ENCODE measurements around the gene COL1A2. TPM values are rescaled to one million over a fixed set of nuclear protein-coding genes. Genes with fewer than 3 reads are reported as not detected.

COL1A2 gene
- 11,901 to 12,433 TPM (median 12,302 TPM) in 3 replicates for total RNA-seq
- long read RNA-seq, transcript COL1A2-203 (4 exons, 1,123 nt) = major isoform, 48 of 43,563 reads
- long read RNA-seq, partial matches to known transcripts = 40,371 of 43,563 reads
- long read RNA-seq, other reads (novel, unspliced or antisense) = 3,144 of 43,563 reads

- Mint-ChIP-seq H3K27me3 (ENCODE audit: low read depth) (no peaks in the 10 kb centered on the region), H3K27ac (ENCODE audit: unreplicated experiment) (peak within 1 kb of the TSS; percentile 100)
- DNase-seq (ENCODE audit: low spot score) = peak; percentile 99
Measured at GRCh38 chr7:94394437-94395140, at the start of gene COL1A2. TSS of gene COL1A2 (plus strand) at chr7:94394895. CDS start at chr7:94395032, 137 bp downstream.

GRCh38 chr7:94345907-94346306 is 48.8 kb upstream of the COL1A2 start:
- Mint-ChIP-seq H3K27ac (ENCODE audit: unreplicated experiment) (peak overlapping the region; percentile 25), H3K27me3 (ENCODE audit: low read depth) (no peaks in the 10 kb centered on the region), H3K9me3 (ENCODE audit: low read depth) (no peaks in the 10 kb centered on the region), H3K36me3 (ENCODE audit: low read depth) (no peaks in the 10 kb centered on the region), H3K4me3 (ENCODE audit: unreplicated experiment) (no peak overlapping the region), H3K4me1 (ENCODE audit: low read depth) (peaks cover 62% of the 10 kb centered on the region)
- DNase-seq (ENCODE audit: low spot score) = no peak
- TF ChIP-seq, protein P1, sequence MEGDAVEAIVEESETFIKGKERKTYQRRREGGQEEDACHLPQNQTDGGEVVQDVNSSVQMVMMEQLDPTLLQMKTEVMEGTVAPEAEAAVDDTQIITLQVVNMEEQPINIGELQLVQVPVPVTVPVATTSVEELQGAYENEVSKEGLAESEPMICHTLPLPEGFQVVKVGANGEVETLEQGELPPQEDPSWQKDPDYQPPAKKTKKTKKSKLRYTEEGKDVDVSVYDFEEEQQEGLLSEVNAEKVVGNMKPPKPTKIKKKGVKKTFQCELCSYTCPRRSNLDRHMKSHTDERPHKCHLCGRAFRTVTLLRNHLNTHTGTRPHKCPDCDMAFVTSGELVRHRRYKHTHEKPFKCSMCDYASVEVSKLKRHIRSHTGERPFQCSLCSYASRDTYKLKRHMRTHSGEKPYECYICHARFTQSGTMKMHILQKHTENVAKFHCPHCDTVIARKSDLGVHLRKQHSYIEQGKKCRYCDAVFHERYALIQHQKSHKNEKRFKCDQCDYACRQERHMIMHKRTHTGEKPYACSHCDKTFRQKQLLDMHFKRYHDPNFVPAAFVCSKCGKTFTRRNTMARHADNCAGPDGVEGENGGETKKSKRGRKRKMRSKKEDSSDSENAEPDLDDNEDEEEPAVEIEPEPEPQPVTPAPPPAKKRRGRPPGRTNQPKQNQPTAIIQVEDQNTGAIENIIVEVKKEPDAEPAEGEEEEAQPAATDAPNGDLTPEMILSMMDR (IDR thresholded peaks at IDR 0.05) = no peak

More at GRCh38 chr7:94394437-94395140, at the start of gene COL1A2:
- peaks cover 40% of the 10 kb centered on the region for H3K4me1 Mint-ChIP-seq (ENCODE audit: low read depth)
- no peaks in the 10 kb centered on the region for H3K9me3 Mint-ChIP-seq (ENCODE audit: low read depth)
- TF ChIP-seq, protein P1 (IDR thresholded peaks at IDR 0.05) = no peak
- peak within 1 kb of the TSS; percentile 98 for H3K4me3 Mint-ChIP-seq (ENCODE audit: unreplicated experiment)
- H3K36me3 Mint-ChIP-seq (ENCODE audit: low read depth) = peaks cover 37% of the 10 kb centered on the region

DNA sequence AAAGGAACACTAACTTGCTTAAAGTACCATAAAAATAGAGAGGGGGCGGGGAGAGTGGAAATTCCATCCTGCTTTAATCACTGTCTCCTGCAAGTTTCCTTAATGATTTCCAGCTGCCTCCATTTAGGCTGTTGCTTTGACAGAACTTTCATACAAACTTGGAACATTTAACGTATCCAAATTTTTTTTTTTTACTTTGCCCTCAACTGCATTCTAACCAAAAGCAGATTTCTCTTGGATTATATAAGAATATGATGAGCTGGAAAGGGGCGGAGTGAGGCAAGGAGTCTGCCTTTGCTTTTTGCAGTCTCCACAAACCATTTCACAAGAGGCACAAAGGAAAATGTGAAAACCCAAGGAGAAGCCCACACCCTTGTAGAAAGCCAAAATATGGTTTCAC is 46.6 kb upstream of the COL1A2 start:
- no peak for DNase-seq (ENCODE audit: low spot score)
- H3K9me3 Mint-ChIP-seq (ENCODE audit: low read depth) = no peaks in the 10 kb centered on the region
- H3K4me1 Mint-ChIP-seq (ENCODE audit: low read depth) = peaks cover 65% of the 10 kb centered on the region
- H3K36me3 Mint-ChIP-seq (ENCODE audit: low read depth) = no peaks in the 10 kb centered on the region
- H3K4me3 Mint-ChIP-seq (ENCODE audit: unreplicated experiment) = peak overlapping the region; percentile 45
- H3K27me3 Mint-ChIP-seq (ENCODE audit: low read depth) = no peaks in the 10 kb centered on the region
- peak overlapping the region; percentile 70 for H3K27ac Mint-ChIP-seq (ENCODE audit: unreplicated experiment)
- TF ChIP-seq, protein P1 (IDR thresholded peaks at IDR 0.05) = no peak

DNA sequence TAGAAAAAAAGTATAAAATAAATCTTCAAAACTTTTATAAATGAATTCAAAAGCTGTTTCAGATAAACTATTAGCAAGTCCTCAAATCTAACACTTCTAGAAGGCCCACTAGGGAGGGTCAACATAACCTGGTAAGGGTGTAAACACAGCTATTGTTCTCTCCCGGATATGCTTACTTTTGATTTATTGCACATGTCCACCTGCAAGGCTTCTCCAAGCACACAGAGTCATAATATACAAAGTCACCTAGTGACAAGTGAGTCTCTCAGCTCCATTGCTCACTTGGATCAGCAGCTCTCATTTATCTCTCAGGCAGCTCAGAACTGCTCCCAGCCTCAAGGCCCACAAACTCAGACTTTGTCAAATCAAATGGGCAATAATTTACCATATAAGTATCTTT is 44.0 kb upstream of the COL1A2 start:
- Mint-ChIP-seq H3K36me3 (ENCODE audit: low read depth) (no peaks in the 10 kb centered on the region), H3K27me3 (ENCODE audit: low read depth) (no peaks in the 10 kb centered on the region), H3K4me3 (ENCODE audit: unreplicated experiment) (no peak overlapping the region), H3K4me1 (ENCODE audit: low read depth) (peaks cover 74% of the 10 kb centered on the region), H3K9me3 (ENCODE audit: low read depth) (no peaks in the 10 kb centered on the region), H3K27ac (ENCODE audit: unreplicated experiment) (no peak overlapping the region)
- TF ChIP-seq, protein P1 (IDR thresholded peaks at IDR 0.05) = no peak
- DNase-seq (ENCODE audit: low spot score) = no peak

- Mint-ChIP-seq H3K9me3 (ENCODE audit: low read depth) (no peaks in the 10 kb centered on the region), H3K4me3 (ENCODE audit: unreplicated experiment) (no peak overlapping the region), H3K27me3 (ENCODE audit: low read depth) (no peaks in the 10 kb centered on the region), H3K4me1 (ENCODE audit: low read depth) (peaks cover 72% of the 10 kb centered on the region), H3K27ac (ENCODE audit: unreplicated experiment) (no peak overlapping the region), H3K36me3 (ENCODE audit: low read depth) (no peaks in the 10 kb centered on the region)
- no peak for DNase-seq (ENCODE audit: low spot score)
- TF ChIP-seq, protein P1 (IDR thresholded peaks at IDR 0.05) = no peak
Measured at GRCh38 chr7:94351703-94352102, 43.0 kb upstream of the COL1A2 start.
